PC-9 (cell line): ENCODE measurements around the gene HTRA2. TPM values are rescaled to one million over a fixed set of nuclear protein-coding genes. Genes with fewer than 3 reads are reported as not detected.

Experiments used
- BruUV-seq: library from RNA; stranded (reverse); fragments of 400-500 nt; replicated peaks from 2 replicates; lab custom pipeline; 2021; lab: Mats Ljungman, UMichigan
- CTCF ChIA-PET: fragments of 300-600 bp; sonication (Branson Sonifier 250); formaldehyde crosslinking; loops from one replicate; lab custom pipeline; 2022; ENCODE audit warnings: antibody characterized with exemption; lab: Charles Lee
- POLR2A ChIA-PET: fragments of 300-600 bp; sonication (Branson Sonifier 250); formaldehyde crosslinking; loops from one replicate; lab custom pipeline; 2022; ENCODE audit warnings: antibody characterized with exemption; ENCODE audit not compliant: unreplicated experiment; lab: Charles Lee
- DNase-seq, 2 experiments: peaks; one replicate each; pipeline versions ENCODE4 v3.0.0 to v3.0.0-alpha.2; 2015 to 2022; ENCODE audit warnings: mixed read lengths in 1 of 2
- H2AFZ ChIP-seq: fragments of 200-600 bp; sonication (generic); 2 replicates; pipeline ENCODE4 v1.8.1; 2017; ENCODE audit warnings: antibody characterized with exemption
- H3F3A ChIP-seq: fragments of 200-600 bp; sonication (generic); 2 replicates; pipeline ENCODE4 v1.8.1; 2017; ENCODE audit warnings: antibody characterized with exemption, mild to moderate bottlenecking, low read depth; ENCODE audit not compliant: insufficient read depth
- H3K27ac ChIP-seq: fragments of 200-600 bp; sonication (generic); 2 replicates; pipeline ENCODE4 v1.6.1; 2016; ENCODE audit warnings: mixed run types
- H3K27me3 ChIP-seq: fragments of 200-600 bp; sonication (generic); 2 replicates; pipeline ENCODE4 v1.6.1; 2016; ENCODE audit warnings: low read depth, mixed run types; ENCODE audit not compliant: insufficient read depth
- H3K36me3 ChIP-seq: fragments of 200-600 bp; sonication (generic); 2 replicates; pipeline ENCODE4 v1.6.1; 2016; ENCODE audit warnings: low read depth, mixed run types
- H3K4me1 ChIP-seq: fragments of 200-600 bp; sonication (generic); replicated peaks from 2 replicates; pipeline ENCODE4 v1.6.1; 2016; ENCODE audit warnings: mixed run types; ENCODE audit not compliant: insufficient read depth
- H3K4me2 ChIP-seq: fragments of 200-600 bp; sonication (generic); 2 replicates; pipeline ENCODE4 v1.6.1; 2017; ENCODE audit warnings: mixed run types
- H3K4me3 ChIP-seq: fragments of 200-600 bp; sonication (generic); 2 replicates; pipeline ENCODE4 v1.6.1; 2016; ENCODE audit warnings: mixed run types
- H3K79me2 ChIP-seq: fragments of 200-600 bp; sonication (generic); 2 replicates; pipeline ENCODE4 v1.6.1; 2017; ENCODE audit warnings: low read depth, mixed run types
- H3K9me2 ChIP-seq: fragments of 200-600 bp; sonication (generic); 2 replicates; pipeline ENCODE4 v1.8.1; 2017; ENCODE audit warnings: mild to moderate bottlenecking; ENCODE audit not compliant: insufficient read depth
- H3K9me3 ChIP-seq: fragments of 200-600 bp; sonication (generic); 2 replicates; pipeline ENCODE4 v1.8.1; 2016; ENCODE audit warnings: low read depth; ENCODE audit not compliant: insufficient read depth
- H4K20me1 ChIP-seq: fragments of 200-600 bp; sonication (generic); 2 replicates; pipeline ENCODE4 v1.8.1; 2017; ENCODE audit not compliant: insufficient read depth
- EZH2 ChIP-seq: fragments of 200-600 bp; sonication (generic); IDR thresholded peaks from 2 replicates; pipeline ENCODE4 v1.8.0; 2017; ENCODE audit warnings: antibody characterized with exemption, low read depth
- intact Hi-C: fragments of 100-400 bp; cut with micrococcal nuclease; formaldehyde crosslinking; loops from one replicate; pipeline ENCODE4 v1.10.0; 2022; ENCODE audit not compliant: unreplicated experiment
- total RNA-seq: library from RNA; stranded (reverse); gene quantifications from 2 replicates; pipeline ENCODE4 v1.2.3, GENCODE V29; 2021
- TF ChIP-seq, protein P1 (sequence below): fragments of 200-600 bp; sonication (generic); conservative IDR thresholded peaks from 2 replicates; pipeline ENCODE4 v1.6.1; 2017; ENCODE audit warnings: mixed run types, antibody characterized with exemption, mild to moderate bottlenecking, moderate library complexity

HTRA2 gene
- total RNA-seq, 1 experiment from 2014 or later: 23.5 TPM

DNA sequence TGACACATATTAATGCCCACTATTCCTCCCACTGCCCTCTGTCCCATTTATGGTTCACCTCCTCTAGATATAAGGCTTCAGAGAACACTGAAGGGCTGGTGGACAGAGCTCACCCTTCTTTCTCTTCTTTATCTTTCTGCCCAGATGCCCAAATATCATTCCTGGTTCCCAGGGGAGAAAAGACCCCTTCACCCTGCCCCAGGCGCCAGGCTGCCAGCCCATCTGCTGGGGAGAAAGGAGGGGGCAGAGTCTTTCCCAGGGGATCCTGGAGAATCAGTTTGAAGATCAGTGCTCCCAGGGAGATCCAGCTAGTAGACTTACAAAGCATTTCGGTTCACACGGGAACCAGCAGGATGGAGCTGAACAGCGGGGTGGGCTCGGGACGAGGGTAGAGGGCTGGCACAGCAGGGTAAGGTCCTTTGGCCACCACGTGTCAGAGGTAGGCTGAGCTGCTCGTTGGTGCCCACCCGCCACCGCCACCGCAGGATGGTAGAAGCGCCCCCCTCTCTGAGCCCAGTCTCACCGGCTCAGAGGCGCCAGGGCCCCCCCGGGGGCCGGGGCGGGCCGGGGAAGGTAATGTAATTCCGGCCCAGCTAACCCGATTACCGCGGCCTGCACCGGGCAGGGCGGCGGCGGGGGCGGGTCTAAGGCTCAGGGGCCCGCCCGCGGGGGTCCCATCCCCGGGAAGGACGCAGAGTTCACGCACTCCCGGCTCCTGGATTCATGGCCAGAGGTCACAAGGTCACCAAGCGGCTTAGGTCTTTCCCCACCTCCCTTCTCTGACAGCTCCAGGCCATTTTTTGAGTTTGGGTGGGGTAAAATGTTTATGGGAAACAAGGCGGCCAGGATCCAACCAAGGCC lies 16.8 kb upstream of the HTRA2 start:
- 0 out of 2 replicates have a peak, but pooled peaks cover 3% of the 10 kb centered on the region for H3K79me2 ChIP-seq
- H3F3A ChIP-seq: no peaks in the 10 kb centered on the region
- H3K9me2 ChIP-seq: no peaks in the 10 kb centered on the region
- intact Hi-C loops: no loop called here
- ChIA-PET POLR2A (no interaction called here), CTCF (no interaction called here)
- H2AFZ ChIP-seq: no peak overlapping the region
- DNase-seq: no peak
- BruUV-seq: no TSS peak
- H3K36me3 ChIP-seq: no peaks in the 10 kb centered on the region
- H3K4me3 ChIP-seq: no peak overlapping the region
- peaks cover 7% of the 10 kb centered on the region for H3K4me1 ChIP-seq
- TF ChIP-seq, protein P1, sequence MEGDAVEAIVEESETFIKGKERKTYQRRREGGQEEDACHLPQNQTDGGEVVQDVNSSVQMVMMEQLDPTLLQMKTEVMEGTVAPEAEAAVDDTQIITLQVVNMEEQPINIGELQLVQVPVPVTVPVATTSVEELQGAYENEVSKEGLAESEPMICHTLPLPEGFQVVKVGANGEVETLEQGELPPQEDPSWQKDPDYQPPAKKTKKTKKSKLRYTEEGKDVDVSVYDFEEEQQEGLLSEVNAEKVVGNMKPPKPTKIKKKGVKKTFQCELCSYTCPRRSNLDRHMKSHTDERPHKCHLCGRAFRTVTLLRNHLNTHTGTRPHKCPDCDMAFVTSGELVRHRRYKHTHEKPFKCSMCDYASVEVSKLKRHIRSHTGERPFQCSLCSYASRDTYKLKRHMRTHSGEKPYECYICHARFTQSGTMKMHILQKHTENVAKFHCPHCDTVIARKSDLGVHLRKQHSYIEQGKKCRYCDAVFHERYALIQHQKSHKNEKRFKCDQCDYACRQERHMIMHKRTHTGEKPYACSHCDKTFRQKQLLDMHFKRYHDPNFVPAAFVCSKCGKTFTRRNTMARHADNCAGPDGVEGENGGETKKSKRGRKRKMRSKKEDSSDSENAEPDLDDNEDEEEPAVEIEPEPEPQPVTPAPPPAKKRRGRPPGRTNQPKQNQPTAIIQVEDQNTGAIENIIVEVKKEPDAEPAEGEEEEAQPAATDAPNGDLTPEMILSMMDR: no peak
- no peak for TF ChIP-seq EZH2
- H3K4me2 ChIP-seq: no peak overlapping the region
- no peak overlapping the region for H3K27ac ChIP-seq
- no peaks in the 10 kb centered on the region for H3K27me3 ChIP-seq
- no peaks in the 10 kb centered on the region for H4K20me1 ChIP-seq
- H3K9me3 ChIP-seq: no peaks in the 10 kb centered on the region

DNA sequence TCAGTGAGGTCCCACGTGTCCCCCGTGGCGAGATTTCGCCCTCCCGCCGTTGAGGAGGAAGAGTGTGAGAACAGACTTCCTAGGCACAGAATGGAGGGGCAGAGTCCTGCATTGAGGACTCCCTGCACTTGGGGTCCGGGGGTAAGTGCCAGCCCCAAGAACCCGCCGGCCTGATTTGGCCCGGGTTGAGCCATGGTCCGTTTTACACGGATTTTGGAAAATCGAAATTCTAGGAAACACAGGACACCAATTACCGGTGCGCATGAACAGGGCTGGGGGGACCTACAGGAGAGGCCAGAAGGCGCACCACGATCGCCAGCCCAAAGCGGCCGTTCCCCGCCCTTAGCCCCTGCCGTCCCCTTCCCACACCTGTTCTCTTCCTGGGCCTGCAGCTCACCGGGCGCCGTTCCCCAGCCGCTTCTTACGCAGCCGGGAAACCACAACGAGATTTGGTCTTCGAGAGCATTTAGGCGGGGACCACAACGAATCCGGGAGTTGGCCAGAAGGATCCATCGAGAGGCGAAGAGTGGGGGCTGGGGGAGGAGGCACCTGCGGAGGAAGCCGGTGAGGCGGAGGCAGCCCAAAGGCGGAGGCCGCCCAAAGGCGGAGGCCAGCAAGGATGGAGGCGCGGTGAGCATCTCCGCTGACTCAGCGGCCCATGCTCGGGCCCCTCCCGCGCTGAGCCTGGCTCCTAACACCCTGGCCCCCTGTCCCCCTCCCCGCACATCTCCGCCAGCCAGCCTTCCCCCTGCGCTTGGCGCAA lies 15.9 kb upstream of the HTRA2 start:
- Histone ChIP-seq H2AFZ (no peak overlapping the region), H3K4me2 (no peak overlapping the region), H3K27me3 (no peaks in the 10 kb centered on the region)

More for the DNA sequence above, 15.9 kb upstream of the HTRA2 start:
- POLR2A ChIA-PET: no interaction called here
- no TSS peak for BruUV-seq
- no peaks in the 10 kb centered on the region for H3K9me3 ChIP-seq
- no peaks in the 10 kb centered on the region for H3K79me2 ChIP-seq
- H3K36me3 ChIP-seq: no peaks in the 10 kb centered on the region
- H4K20me1 ChIP-seq: no peaks in the 10 kb centered on the region
- peaks cover 1% of the 10 kb centered on the region for H3K4me1 ChIP-seq
- no peaks in the 10 kb centered on the region for H3F3A ChIP-seq
- no peak overlapping the region for H3K27ac ChIP-seq
- no peak overlapping the region for H3K4me3 ChIP-seq
- TF ChIP-seq, protein P1: no peak
- no peak for TF ChIP-seq EZH2
- intact Hi-C loops: no loop called here
- CTCF ChIA-PET: no interaction called here
- H3K9me2 ChIP-seq: no peaks in the 10 kb centered on the region
- DNase-seq: no peak
